Activated CD4-positive, alpha-beta T cell treated with anti-CD3 and anti-CD28 coated beads, Interleukin-2, amount 50 U/mL, for 4 hours (primary cell): Measurements from ENCODE around the gene CLCN2.

ENCODE experiments used
- DNase-seq, 2 experiments: peaks; one replicate each; pipeline ENCODE4 v3.0.0-alpha.2; 2020

The CLCN2 gene

GRCh38 chr3:184361532-184361931 lies at the start of gene CLCN2, which contains the start of gene POLR2H:
TSS of gene CLCN2 (minus strand) at chr3:184361605. CDS start at chr3:184361479, 126 bp downstream.
TSS of gene POLR2H (plus strand) at chr3:184361710. CDS start at chr3:184363493, 1,783 bp downstream.
- peak; percentile 20 to 26 for DNase-seq

DNA sequence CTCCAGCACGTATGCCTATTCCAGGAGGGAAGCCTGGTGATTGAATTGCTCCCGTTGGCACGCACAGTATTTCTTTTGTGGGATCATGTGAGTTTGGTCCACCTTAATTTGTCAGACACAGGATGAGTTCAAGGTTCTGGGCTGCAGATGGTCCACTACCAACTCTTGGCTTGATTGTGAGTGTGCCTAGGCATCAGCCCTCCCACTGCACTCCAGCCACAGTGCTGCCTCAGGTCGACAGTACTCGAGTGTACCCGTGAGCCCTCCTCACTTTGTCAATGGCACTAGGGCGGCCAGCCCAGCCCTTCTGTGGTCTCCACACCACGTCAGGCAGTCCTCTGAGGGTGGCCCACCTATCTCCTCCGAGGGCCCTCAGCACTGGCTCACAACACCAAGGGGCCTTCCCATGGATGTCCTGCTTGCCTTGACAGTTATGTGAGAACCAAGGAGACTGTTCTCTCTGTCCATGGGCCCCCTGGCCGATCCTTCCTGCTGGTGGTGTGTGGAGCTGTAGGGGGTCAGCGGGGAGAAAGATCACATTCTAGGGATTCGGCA lies 48.6 kb upstream of the CLCN2 start:
- DNase-seq, result no peak

- DNase-seq, result no peak
Measured at GRCh38 chr3:184409331-184409926, 48.0 kb upstream of the CLCN2 start.

DNA sequence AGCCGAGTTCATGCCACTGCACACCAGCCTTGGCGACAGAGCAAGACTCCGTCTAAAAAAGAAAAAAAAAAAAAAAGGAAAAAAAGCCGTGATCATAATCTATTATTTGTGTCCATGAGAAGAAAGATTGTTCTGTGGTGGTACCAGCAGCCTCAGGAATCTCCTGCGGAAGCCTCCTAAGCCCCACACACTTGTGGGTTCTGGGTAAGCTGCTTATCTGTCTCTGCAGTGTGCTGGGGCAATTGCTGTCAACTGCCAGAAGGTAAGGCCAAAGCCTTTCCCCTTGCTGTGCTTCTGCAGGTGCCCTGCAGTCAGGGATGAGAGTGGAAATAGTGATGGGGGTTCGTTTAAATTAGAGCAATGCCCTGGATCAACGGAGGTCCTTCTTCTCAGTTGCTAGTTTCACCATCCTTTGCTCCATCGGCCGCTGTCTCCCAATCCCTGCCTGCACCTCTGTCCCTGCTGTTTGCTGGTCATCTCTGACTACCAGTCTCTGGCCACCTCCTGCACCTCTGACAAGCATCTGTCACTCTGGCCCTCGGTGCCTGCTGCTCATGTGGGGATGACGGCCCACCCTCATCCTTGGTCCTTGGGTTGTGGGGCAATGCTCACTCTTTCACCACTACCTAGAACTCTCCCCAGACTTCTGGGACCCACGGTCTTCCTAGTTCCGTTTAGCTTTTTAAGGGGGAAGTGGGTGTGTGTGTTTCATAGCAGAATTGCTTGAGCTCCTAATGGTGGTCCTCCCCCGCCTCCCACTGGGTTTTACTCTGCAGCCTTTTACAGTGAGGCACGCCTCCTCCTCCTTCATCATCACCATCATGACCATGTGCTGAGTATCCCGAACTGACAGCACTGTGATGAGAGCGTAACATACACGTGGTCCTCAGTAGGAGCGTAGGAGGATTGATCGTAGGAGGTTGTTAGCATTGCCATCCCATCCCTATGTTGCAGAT lies 43.9 kb upstream of the CLCN2 start:
- DNase-seq, result no peak

- no peak for DNase-seq
Measured at GRCh38 chr3:184399410-184399809, 38.0 kb upstream of the CLCN2 start.

- DNase-seq, result no peak
Measured at GRCh38 chr3:184395320-184395660, 33.9 kb upstream of the CLCN2 start.

- DNase-seq, result no peak
Measured at GRCh38 chr3:184391266-184391665, 29.9 kb upstream of the CLCN2 start.

GRCh38 chr3:184389935-184390528 lies 28.6 kb upstream of the CLCN2 start:
- no peak for DNase-seq

DNA sequence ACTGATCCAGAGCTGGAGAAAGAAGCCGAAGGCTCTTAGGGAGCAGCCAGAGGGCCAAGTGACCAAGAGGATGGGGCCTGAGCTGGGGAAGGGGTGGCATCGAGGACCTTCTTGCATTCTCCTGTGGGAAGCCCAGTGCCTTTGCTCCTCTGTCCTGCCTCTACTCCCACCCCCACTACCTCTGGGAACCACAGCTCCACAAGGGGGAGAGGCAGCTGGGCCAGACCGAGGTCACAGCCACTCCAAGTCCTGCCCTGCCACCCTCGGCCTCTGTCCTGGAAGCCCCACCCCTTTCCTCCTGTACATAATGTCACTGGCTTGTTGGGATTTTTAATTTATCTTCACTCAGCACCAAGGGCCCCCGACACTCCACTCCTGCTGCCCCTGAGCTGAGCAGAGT lies 28.0 kb upstream of the CLCN2 start:
- DNase-seq, result no peak

DNA sequence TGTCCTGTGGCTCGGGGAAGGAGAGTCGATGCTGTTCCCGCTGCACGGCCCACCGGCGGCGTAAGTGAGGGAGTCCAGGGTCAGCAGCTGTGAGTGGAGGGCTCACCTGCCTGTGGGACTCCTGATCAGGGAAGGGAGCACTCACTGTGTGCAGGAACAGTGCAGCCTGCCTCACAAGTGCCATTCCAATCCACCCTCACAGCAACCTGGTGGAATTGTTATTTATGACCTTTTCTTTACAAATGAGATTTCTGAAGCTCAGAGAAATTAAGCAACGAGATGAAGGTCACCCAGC lies 27.5 kb upstream of the CLCN2 start:
- no peak for DNase-seq

- no peak for DNase-seq
Measured at GRCh38 chr3:184388164-184388935, 26.9 kb upstream of the CLCN2 start.

GRCh38 chr3:184387174-184387714 lies 25.8 kb upstream of the CLCN2 start:
- no peak for DNase-seq

DNA sequence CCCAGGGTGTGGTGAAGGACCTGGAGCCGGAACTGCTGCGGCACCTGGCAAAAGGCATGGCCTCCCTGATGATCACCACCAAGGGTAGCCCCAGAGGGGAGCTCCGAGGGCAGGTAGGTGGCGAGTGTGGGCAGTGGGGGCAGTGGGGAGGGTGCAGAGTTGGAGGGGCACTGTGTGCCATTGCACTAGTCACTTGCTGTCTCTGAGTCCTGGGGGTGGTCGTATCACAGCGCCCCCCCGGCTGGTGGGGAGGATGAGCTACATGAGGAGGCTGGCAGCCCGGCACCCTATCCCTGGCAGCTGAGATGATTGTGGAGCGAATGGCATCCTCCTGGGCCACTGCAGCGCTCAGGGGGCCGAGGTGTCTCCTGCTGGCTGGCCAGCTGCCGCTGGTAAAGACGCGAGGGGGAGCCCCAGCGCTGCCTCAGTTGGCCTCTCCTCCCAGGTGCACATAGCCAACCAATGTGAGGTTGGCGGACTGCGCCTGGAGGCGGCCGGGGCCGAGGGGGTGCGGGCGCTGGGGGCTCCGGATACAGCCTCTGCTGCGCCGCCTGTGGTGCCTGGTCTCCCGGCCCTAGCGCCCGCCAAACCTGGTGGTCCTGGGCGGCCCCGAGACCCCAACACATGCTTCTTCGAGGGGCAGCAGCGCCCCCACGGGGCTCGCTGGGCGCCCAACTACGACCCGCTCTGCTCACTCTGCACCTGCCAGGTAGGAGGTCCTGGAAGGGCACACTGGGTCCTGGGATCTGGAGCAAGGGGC lies 24.8 kb upstream of the CLCN2 start:
- no peak for DNase-seq

DNA sequence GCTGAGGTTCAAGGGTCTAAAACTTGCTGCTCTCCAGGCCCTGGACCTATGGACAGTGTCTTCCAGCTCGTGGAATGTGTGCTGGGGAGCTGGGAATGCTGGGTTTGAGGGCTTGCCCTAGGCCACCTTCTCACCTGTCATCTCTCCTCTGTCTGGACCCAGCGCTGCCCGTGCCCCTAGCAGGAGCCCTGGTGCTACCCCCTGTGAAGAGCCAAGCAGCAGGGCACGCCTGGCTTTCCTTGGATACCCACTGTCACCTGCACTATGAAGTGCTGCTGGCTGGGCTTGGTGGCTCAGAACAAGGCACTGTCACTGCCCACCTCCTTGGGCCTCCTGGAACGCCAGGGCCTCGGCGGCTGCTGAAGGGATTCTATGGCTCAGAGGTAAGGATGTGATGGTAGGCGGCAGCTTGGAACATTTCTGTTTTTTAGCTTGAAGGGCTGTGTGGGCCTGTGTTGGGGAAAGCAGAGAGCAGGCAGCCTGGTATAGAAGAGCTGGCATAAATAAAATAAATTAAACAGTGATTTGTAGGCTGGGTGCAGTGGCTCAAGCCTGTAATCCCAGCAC lies 23.5 kb upstream of the CLCN2 start:
- DNase-seq, result no peak

- no peak for DNase-seq
Measured at GRCh38 chr3:184384342-184384741, 22.9 kb upstream of the CLCN2 start.

GRCh38 chr3:184383033-184383740 lies 21.8 kb upstream of the CLCN2 start:
- no peak for DNase-seq

DNA sequence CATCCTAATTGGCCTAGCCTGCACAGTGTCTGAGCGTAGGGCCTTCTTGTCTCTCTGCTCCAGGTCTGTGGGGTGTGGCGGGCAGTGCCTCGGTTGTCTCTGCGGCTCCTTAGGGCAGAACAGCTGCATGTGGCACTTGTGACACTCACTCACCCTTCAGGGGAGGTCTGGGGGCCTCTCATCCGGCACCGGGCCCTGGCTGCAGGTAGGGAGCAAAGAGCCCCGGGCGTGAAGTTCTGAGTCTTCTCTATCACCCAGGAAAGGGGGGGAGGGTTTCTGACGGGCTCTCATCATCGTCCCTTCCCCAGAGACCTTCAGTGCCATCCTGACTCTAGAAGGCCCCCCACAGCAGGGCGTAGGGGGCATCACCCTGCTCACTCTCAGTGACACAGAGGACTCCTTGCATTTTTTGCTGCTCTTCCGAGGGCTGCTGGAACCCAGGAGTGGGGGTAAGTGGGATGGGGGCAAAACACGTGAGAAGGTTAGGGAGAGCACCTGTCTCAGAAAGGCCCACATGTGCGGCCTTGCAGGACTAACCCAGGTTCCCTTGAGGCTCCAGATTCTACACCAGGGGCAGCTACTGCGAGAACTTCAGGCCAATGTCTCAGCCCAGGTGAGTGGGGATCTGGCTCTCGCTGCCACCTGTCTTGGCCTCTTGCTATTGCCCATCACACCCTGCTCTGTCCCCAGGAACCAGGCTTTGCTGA lies 21.1 kb upstream of the CLCN2 start:
- no peak for DNase-seq

DNA sequence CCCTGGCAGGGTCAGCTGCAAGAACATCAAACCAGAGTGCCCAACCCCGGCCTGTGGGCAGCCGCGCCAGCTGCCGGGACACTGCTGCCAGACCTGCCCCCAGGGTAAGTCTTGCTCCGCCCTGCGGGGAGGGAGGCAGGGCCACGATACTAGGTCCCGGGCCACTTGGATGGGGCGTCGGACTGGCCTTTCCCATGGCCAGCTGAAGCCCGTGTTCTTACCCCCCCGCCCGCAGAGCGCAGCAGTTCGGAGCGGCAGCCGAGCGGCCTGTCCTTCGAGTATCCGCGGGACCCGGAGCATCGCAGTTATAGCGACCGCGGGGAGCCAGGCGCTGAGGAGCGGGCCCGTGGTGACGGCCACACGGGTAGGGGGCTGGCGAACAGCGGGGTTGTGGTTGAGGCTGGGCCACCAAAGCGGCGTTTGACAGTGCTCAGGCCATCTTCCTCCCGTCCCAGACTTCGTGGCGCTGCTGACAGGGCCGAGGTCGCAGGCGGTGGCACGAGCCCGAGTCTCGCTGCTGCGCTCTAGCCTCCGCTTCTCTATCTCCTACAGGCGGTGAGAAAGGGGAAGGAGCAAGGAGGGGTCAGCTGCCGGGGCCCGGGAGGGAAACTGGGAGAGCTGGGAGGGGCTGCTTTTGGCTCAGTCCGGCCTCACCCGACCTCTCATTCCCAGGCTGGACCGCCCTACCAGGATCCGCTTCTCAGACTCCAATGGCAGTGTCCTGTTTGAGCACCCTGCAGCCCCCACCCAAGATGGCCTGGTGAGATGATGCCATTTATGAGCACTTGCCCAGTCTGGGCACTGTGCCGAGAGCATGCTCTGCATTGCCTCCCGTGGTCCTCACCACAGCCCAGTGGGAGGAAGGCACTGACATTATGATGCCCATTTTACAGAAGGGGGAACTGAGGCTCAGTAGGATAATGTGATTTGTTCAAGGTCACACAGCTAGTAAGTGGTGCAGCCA lies 20.1 kb upstream of the CLCN2 start:
- DNase-seq, result no peak
